ENCODE results near the gene UQCR11. TPM values are rescaled to one million over a fixed set of nuclear protein-coding genes. Genes with fewer than 3 reads are reported as not detected.

The UQCR11 gene
- 149 and 165 TPM in 2 replicates for total RNA-seq
- long read RNA-seq, transcript UQCR11-203 (3 exons, 1,324 nt), result major isoform, 78 of 80 reads
- long read RNA-seq, partial matches to known transcripts, result 1 of 80 reads
- long read RNA-seq, other reads (novel, unspliced or antisense), result 0 of 80 reads

GRCh38 chr19:1605236-1606137 is at the start of gene UQCR11:
TSS of gene UQCR11 (minus strand) at chr19:1605462. CDS start at chr19:1605409, 53 bp downstream.
- peak within 1 kb of the TSS; percentile 99 for H3K27ac Mint-ChIP-seq (ENCODE audit: unreplicated experiment)
- DNase-seq (ENCODE audit: low read depth, low spot score), result peak; percentile 87
- peak; percentile 67 for TF ChIP-seq CTCF (conservative IDR thresholded peaks at IDR 0.05)
- no peaks in the 10 kb centered on the region for H3K9me3 Mint-ChIP-seq
- H3K27me3 Mint-ChIP-seq (ENCODE audit: low read depth), result peaks cover 10% of the 10 kb centered on the region
- peaks cover 3% of the 10 kb centered on the region for H3K36me3 Mint-ChIP-seq (ENCODE audit: low read depth)
- peak within 1 kb of the TSS; percentile 97 for H3K4me3 Mint-ChIP-seq
- H3K4me1 Mint-ChIP-seq, result peaks cover 20% of the 10 kb centered on the region

DNA sequence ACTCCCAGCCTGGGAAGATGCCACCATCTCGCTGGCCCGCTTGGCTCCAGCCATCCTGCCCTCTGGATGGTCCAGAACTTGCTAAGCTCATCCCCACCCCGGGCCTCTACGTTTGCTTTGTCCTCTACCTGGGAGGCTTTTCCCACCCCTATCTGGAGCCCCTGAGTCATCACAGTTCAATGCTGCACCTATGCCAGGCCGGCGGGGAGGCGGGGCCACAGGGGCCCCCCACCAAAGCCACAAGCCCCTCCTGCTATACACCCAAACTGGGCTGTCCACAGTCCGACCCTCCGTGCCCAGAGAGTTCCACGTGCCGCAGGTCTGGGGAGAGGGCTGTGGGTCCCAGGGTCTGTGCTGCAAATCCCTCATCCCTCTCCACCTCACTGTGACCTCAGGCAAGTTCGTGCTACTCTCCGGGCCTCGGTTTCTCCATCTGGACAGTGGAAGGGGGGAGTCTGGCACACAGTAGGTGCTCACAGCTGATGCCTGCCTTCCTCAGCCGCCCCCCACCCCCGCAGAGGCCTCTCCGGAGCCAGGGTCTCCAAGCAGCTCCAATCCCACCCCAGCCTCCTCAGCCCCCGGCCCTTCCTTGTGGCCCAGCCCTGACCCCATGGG is 49.0 kb upstream of the UQCR11 start:
- TF ChIP-seq CTCF (conservative IDR thresholded peaks at IDR 0.05), result no peak
- peaks cover 13% of the 10 kb centered on the region for H3K27me3 Mint-ChIP-seq (ENCODE audit: low read depth)
- H3K27ac Mint-ChIP-seq (ENCODE audit: unreplicated experiment), result peak overlapping the region; percentile 27
- H3K36me3 Mint-ChIP-seq (ENCODE audit: low read depth), result peaks cover 2% of the 10 kb centered on the region
- H3K4me3 Mint-ChIP-seq, result no peak overlapping the region
- DNase-seq (ENCODE audit: low read depth, low spot score), result no peak
- no peaks in the 10 kb centered on the region for H3K9me3 Mint-ChIP-seq
- peaks cover 11% of the 10 kb centered on the region for H3K4me1 Mint-ChIP-seq

DNA sequence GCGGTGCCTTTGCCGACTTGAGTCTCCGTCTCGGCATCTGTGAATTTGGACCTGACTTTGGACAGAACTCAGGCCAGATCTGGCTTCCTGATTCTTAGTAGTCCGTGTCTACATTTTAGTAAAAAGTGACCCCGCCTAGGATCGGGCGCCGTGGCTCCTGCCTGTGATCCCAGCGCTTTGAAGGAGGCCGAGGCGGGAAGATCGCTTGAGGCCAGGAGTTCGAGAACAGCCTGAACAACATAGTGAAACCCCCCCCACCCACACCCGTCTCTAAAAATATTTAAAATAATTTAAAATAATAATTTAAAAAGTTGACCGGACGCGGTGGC is 48.0 kb upstream of the UQCR11 start:
- Mint-ChIP-seq H3K4me1 (peaks cover 11% of the 10 kb centered on the region), H3K4me3 (peak overlapping the region; percentile 94), H3K27me3 (ENCODE audit: low read depth) (peaks cover 13% of the 10 kb centered on the region), H3K36me3 (ENCODE audit: low read depth) (peaks cover 2% of the 10 kb centered on the region), H3K9me3 (no peaks in the 10 kb centered on the region), H3K27ac (ENCODE audit: unreplicated experiment) (peak overlapping the region; percentile 91)
- no peak for TF ChIP-seq CTCF (conservative IDR thresholded peaks at IDR 0.05)
- DNase-seq (ENCODE audit: low read depth, low spot score), result no peak

GRCh38 chr19:1652471-1653299 is 47.4 kb upstream of the UQCR11 start, which contains the start of gene TCF3:
TSS of gene TCF3 (minus strand) at chr19:1652615. CDS start at chr19:1650248, 2,367 bp downstream.
- peaks cover 2% of the 10 kb centered on the region for H3K36me3 Mint-ChIP-seq (ENCODE audit: low read depth)
- H3K27ac Mint-ChIP-seq (ENCODE audit: unreplicated experiment), result peak within 1 kb of the TSS; percentile 99
- H3K9me3 Mint-ChIP-seq, result no peaks in the 10 kb centered on the region
- H3K4me1 Mint-ChIP-seq, result peaks cover 11% of the 10 kb centered on the region
- TF ChIP-seq CTCF (conservative IDR thresholded peaks at IDR 0.05), result no peak
- peak within 1 kb of the TSS; percentile 99 for H3K4me3 Mint-ChIP-seq
- peak; percentile 96 for DNase-seq (ENCODE audit: low read depth, low spot score)
- H3K27me3 Mint-ChIP-seq (ENCODE audit: low read depth), result peaks cover 13% of the 10 kb centered on the region

Measured in neural crest cell (in vitro differentiated cells).